Calu3 (cell line): ENCODE measurements around the gene SUV39H1. TPM values are rescaled to one million over a fixed set of nuclear protein-coding genes. Genes with fewer than 3 reads are reported as not detected.

ENCODE experiments used
- BruUV-seq: library from RNA; stranded (reverse); fragments of 400-500 nt; replicated peaks from 2 replicates; lab custom pipeline; 2021; lab: Mats Ljungman, UMichigan
- CTCF ChIA-PET: fragments of 300-600 bp; sonication (Branson Sonifier 250); formaldehyde crosslinking; loops from one replicate; lab custom pipeline; 2022; ENCODE audit warnings: antibody characterized with exemption; lab: Charles Lee
- DNase-seq: peaks from one replicate; pipeline ENCODE4 v3.0.0; 2022
- H3K27ac Mint-ChIP-seq: one replicate; pipeline ENCODE4 v1.8.0; 2022; ENCODE audit warnings: mixed read lengths; ENCODE audit not compliant: unreplicated experiment
- H3K27me3 Mint-ChIP-seq: one replicate; pipeline ENCODE4 v1.8.0; 2022; ENCODE audit warnings: mixed read lengths; ENCODE audit not compliant: unreplicated experiment
- H3K36me3 Mint-ChIP-seq: one replicate; pipeline ENCODE4 v1.8.0; 2022; ENCODE audit warnings: mild to moderate bottlenecking, moderate library complexity, mixed read lengths; ENCODE audit not compliant: insufficient read depth, unreplicated experiment
- H3K4me1 Mint-ChIP-seq: one replicate; pipeline ENCODE4 v1.8.0; 2022; ENCODE audit warnings: mild to moderate bottlenecking, low read depth, mixed read lengths; ENCODE audit not compliant: unreplicated experiment
- H3K4me3 Mint-ChIP-seq: one replicate; pipeline ENCODE4 v1.8.0; 2022; ENCODE audit warnings: mild to moderate bottlenecking, low read depth, moderate library complexity, mixed read lengths; ENCODE audit not compliant: unreplicated experiment
- H3K9me3 Mint-ChIP-seq: one replicate; pipeline ENCODE4 v1.8.0; 2022; ENCODE audit warnings: low read depth, mixed read lengths; ENCODE audit not compliant: unreplicated experiment
- CTCF ChIP-seq: fragments of 200-600 bp; IDR thresholded peaks from one replicate; pipeline ENCODE4 v1.8.0; 2022; ENCODE audit warnings: antibody characterized with exemption; ENCODE audit not compliant: unreplicated experiment
- intact Hi-C: fragments of 100-400 bp; cut with micrococcal nuclease; formaldehyde crosslinking; loops from one replicate; pipeline ENCODE4 v1.10.0; 2022; ENCODE audit not compliant: unreplicated experiment
- total RNA-seq: library from RNA; stranded (reverse); gene quantifications from 2 replicates; pipeline ENCODE4 v1.2.3, GENCODE V29; 2022

SUV39H1 gene
- total RNA-seq, 1 experiment from 2014 or later: 20.8 TPM

GRCh38 chrX:48703642-48704481 is 7.3 kb downstream of the SUV39H1 start:
- H3K4me3 Mint-ChIP-seq: peak overlapping the region; percentile 7
- H3K27ac Mint-ChIP-seq: peak overlapping the region; percentile 52
- peaks cover 28% of the 10 kb centered on the region for H3K4me1 Mint-ChIP-seq
- no peak for TF ChIP-seq CTCF
- no TSS peak for BruUV-seq
- CTCF ChIA-PET: interaction anchor here (0.7 kb wide), 1 partner anchor 1253 kb away, joined by 3 read pairs; no protein-coding TSS in a partner anchor
- H3K9me3 Mint-ChIP-seq: no peaks in the 10 kb centered on the region
- no peaks in the 10 kb centered on the region for H3K27me3 Mint-ChIP-seq
- intact Hi-C loops: no loop called here
- DNase-seq: peak; percentile 55
- peaks cover 15% of the 10 kb centered on the region for H3K36me3 Mint-ChIP-seq

- no peak for DNase-seq
- TF ChIP-seq CTCF: no peak
- no peaks in the 10 kb centered on the region for H3K27me3 Mint-ChIP-seq
- H3K4me3 Mint-ChIP-seq: no peak overlapping the region
- no peak overlapping the region for H3K27ac Mint-ChIP-seq
- H3K36me3 Mint-ChIP-seq: peaks cover 8% of the 10 kb centered on the region
- intact Hi-C loops: no loop called here
- no TSS peak for BruUV-seq
- CTCF ChIA-PET: no interaction called here
- peaks cover 28% of the 10 kb centered on the region for H3K4me1 Mint-ChIP-seq
- H3K9me3 Mint-ChIP-seq: no peaks in the 10 kb centered on the region
These were observed 9.3 kb downstream of the SUV39H1 start for GRCh38 chrX:48705871-48706270.

GRCh38 chrX:48709522-48710112 is 13.1 kb downstream of the SUV39H1 start:
- H3K9me3 Mint-ChIP-seq: no peaks in the 10 kb centered on the region
- BruUV-seq: no TSS peak
- no peak for DNase-seq
- H3K27ac Mint-ChIP-seq: no peak overlapping the region
- H3K36me3 Mint-ChIP-seq: peaks cover 6% of the 10 kb centered on the region
- intact Hi-C loops: no loop called here
- CTCF ChIA-PET: no interaction called here
- H3K4me1 Mint-ChIP-seq: peaks cover 15% of the 10 kb centered on the region
- H3K27me3 Mint-ChIP-seq: peaks cover 13% of the 10 kb centered on the region
- no peak for TF ChIP-seq CTCF
- H3K4me3 Mint-ChIP-seq: no peak overlapping the region

- Mint-ChIP-seq H3K27me3 (peaks cover 30% of the 10 kb centered on the region), H3K36me3 (peaks cover 6% of the 10 kb centered on the region), H3K4me3 (no peak overlapping the region), H3K4me1 (peaks cover 11% of the 10 kb centered on the region), H3K9me3 (no peaks in the 10 kb centered on the region), H3K27ac (no peak overlapping the region)
- TF ChIP-seq CTCF: no peak
- intact Hi-C loops: no loop called here
- CTCF ChIA-PET: no interaction called here
- no peak for DNase-seq
- no TSS peak for BruUV-seq
These were observed 14.8 kb downstream of the SUV39H1 start for GRCh38 chrX:48711162-48711928.
